K562 (cell line): ENCODE measurements around the gene TRAF3IP1. TPM values are rescaled to one million over a fixed set of nuclear protein-coding genes. Genes with fewer than 3 reads are reported as not detected.
A peak's percentile ranks its signal among the peaks of the same experiment; 100 is the strongest.

Experiments used
- ATAC-seq: fragments of 200-7000 bp; cut with Tn5 transposase; 3 replicates; pipeline ENCODE4 v1.9.1; 2020; ENCODE audit warnings: moderate library complexity
- BruUV-seq: library from RNA; stranded (reverse); fragments of 400-500 nt; replicated peaks from 2 replicates; lab custom pipeline; 2021; lab: Mats Ljungman, UMichigan
- CTCF ChIA-PET: fragments of 300-600 bp; formaldehyde crosslinking; extraction: SDS; loops from one replicate; lab custom pipeline; 2021; ENCODE audit warnings: low intra/inter-chr PET ratio; lab: Yijun Ruan, JAX
- POLR2A ChIA-PET: fragments of 300-600, 350-650 bp; sonication (Branson Sonifier 250); formaldehyde crosslinking; extraction: SDS; loops from one replicate; lab custom pipeline; 2021; ENCODE audit warnings: antibody characterized with exemption, inconsistent platforms; lab: Yijun Ruan, JAX
- DNase-seq, 4 experiments: peaks; one replicate each; pipeline versions ENCODE4 v3.0.0 to v3.0.0-alpha.2; 2011 to 2018; ENCODE audit warnings: low spot score in 3 of 4, mixed read lengths in 3 of 4; ENCODE audit errors: extremely low read depth in 1 of 4
- FAIRE-seq: peaks from 2 replicates; lab custom pipeline; 2011; peaks lifted over from hg19 to GRCh38; lab: Jason Lieb, UNC
- H2AFZ ChIP-seq: 2 replicates; pipeline ENCODE4 v1.6.0; 2011; ENCODE audit warnings: low read depth, low read length, control low read depth, inconsistent platforms
- H3K27ac ChIP-seq: fragments of 200-600 bp; 3 replicates; pipeline ENCODE4 v1.8.0; 2011; ENCODE audit warnings: low read depth, mild to moderate bottlenecking, control low read depth, inconsistent platforms, low read length, moderate library complexity, mixed read lengths; ENCODE audit errors: extremely low read depth
- H3K27me3 ChIP-seq, 2 experiments: fragments of 300-600 bp in 1 of 2; 2 replicates in 1 of 2; 3 replicates in 1 of 2; pipeline versions ENCODE4 v1.6.0 to v1.8.0; 2011; ENCODE audit warnings: inconsistent platforms in 2 of 2, low read length in 2 of 2, mild to moderate bottlenecking in 1 of 2, mixed read lengths in 1 of 2, moderate library complexity in 1 of 2; ENCODE audit not compliant: control insufficient read depth in 2 of 2, insufficient read depth in 2 of 2
- H3K36me3 ChIP-seq: fragments of 300-600 bp; 3 replicates; pipeline ENCODE4 v1.8.0; 2011; ENCODE audit warnings: mild to moderate bottlenecking, low read length, inconsistent platforms; ENCODE audit not compliant: control insufficient read depth, insufficient read depth
- H3K4me1 ChIP-seq, 2 experiments: fragments of 200-600 bp in 1 of 2; replicated peaks in 1 of 2; 2 replicates in 1 of 2; 3 replicates in 1 of 2; pipeline versions ENCODE4 v1.5.1 to v1.8.0; 2011; ENCODE audit warnings: inconsistent platforms in 2 of 2, low read length in 2 of 2, mild to moderate bottlenecking in 1 of 2, mixed read lengths in 1 of 2, moderate library complexity in 1 of 2; ENCODE audit not compliant: control insufficient read depth in 2 of 2, insufficient read depth in 2 of 2
- H3K4me2 ChIP-seq: 2 replicates; pipeline ENCODE4 v1.6.1; 2011; ENCODE audit warnings: low read length, control low read depth, inconsistent platforms, mixed read lengths; ENCODE audit not compliant: insufficient read depth
- H3K4me3 ChIP-seq: fragments of 200-600 bp; sonication (generic), shearing (Covaris generic); 2 replicates; pipeline ENCODE4 v1.5.1; 2016; ENCODE audit warnings: control low read depth, inconsistent platforms
- H3K79me2 ChIP-seq: fragments of 200-600 bp; 3 replicates; pipeline ENCODE4 v1.8.0; 2011; ENCODE audit warnings: low read length, inconsistent platforms; ENCODE audit not compliant: control insufficient read depth, insufficient read depth
- H3K9ac ChIP-seq, 2 experiments: 2 replicates each; pipeline versions ENCODE4 v1.6.0 to v1.6.1; 2011; ENCODE audit warnings: low read depth in 2 of 2, low read length in 2 of 2, control low read depth in 1 of 2, inconsistent platforms in 1 of 2, mild to moderate bottlenecking in 1 of 2, mixed read lengths in 1 of 2; ENCODE audit not compliant: insufficient read depth in 1 of 2
- H3K9me1 ChIP-seq: one replicate; pipeline ENCODE4 v1.6.0; 2011; ENCODE audit warnings: inconsistent platforms, mild to moderate bottlenecking, low read length, moderate library complexity; ENCODE audit not compliant: control insufficient read depth, insufficient read depth
- H3K9me3 ChIP-seq: replicated peaks from 2 replicates; pipeline ENCODE4 v1.5.1; 2011; ENCODE audit warnings: low read depth, low read length, inconsistent platforms; ENCODE audit not compliant: control insufficient read depth, insufficient read depth
- H4K20me1 ChIP-seq: replicated peaks from 2 replicates; pipeline ENCODE4 v1.6.1; 2011; ENCODE audit warnings: low read length, inconsistent platforms, mixed read lengths; ENCODE audit not compliant: control insufficient read depth, insufficient read depth
- CAMTA2 ChIP-seq: fragments of 250-450 bp; sonication (Bioruptor Pico); conservative IDR thresholded peaks from 2 replicates; pipeline ENCODE4 v1.5.1; 2022
- EGR1 ChIP-seq: fragments of 450-650 bp; conservative IDR thresholded peaks from 2 replicates; pipeline ENCODE4 v1.6.1; 2017; ENCODE audit warnings: mild to moderate bottlenecking
- ETV5 ChIP-seq: sonication (generic); formaldehyde crosslinking; IDR thresholded peaks from 2 replicates; pipeline ENCODE4 v1.4.0; 2020; ENCODE audit warnings: low read depth, mild to moderate bottlenecking, missing genetic modification reagents
- HNRNPUL1 ChIP-seq: fragments of 200-400 bp; formaldehyde crosslinking; IDR thresholded peaks from 2 replicates; pipeline ENCODE4 v1.6.1; 2017; ENCODE audit warnings: low read length
- KLF10 ChIP-seq: fragments of 250-450 bp; sonication (Bioruptor Pico); IDR thresholded peaks from 2 replicates; pipeline ENCODE4 v1.6.1; 2021; ENCODE audit warnings: matching md5 sums
- RBBP5 ChIP-seq: fragments of 200-600 bp; sonication (generic); IDR thresholded peaks from 2 replicates; pipeline ENCODE4 v1.6.1; 2012; ENCODE audit warnings: borderline replicate concordance, mild to moderate bottlenecking, low read length, control low read depth, inconsistent platforms; ENCODE audit not compliant: insufficient read depth, poor library complexity, severe bottlenecking
- RBM39 ChIP-seq: fragments of 200-400 bp; formaldehyde crosslinking; optimal IDR thresholded peaks from 2 replicates; pipeline ENCODE3; 2018; ENCODE audit warnings: low read depth, low read length
- ZFX ChIP-seq: sonication (generic); formaldehyde crosslinking; IDR thresholded peaks from 2 replicates; pipeline ENCODE4 v1.8.0; 2022; ENCODE audit warnings: mild to moderate bottlenecking, missing genetic modification reagents, moderate library complexity
- ZNF217 ChIP-seq: sonication (generic); formaldehyde crosslinking; IDR thresholded peaks from 2 replicates; pipeline ENCODE4 v1.8.0; 2022; ENCODE audit warnings: mild to moderate bottlenecking, missing genetic modification reagents
- ZNF239 ChIP-seq: fragments of 250-450 bp; sonication (Bioruptor Pico); IDR thresholded peaks from 2 replicates; pipeline ENCODE4 v1.4.0; 2020; ENCODE audit warnings: mild to moderate bottlenecking
- ZNF3 ChIP-seq: fragments of 250-450 bp; sonication (Bioruptor Pico); IDR thresholded peaks from 2 replicates; pipeline ENCODE4 v1.5.0; 2021; ENCODE audit warnings: mild to moderate bottlenecking, moderate library complexity
- ZNF518B ChIP-seq: fragments of 250-450 bp; sonication (Bioruptor Pico); IDR thresholded peaks from 2 replicates; pipeline ENCODE4 v1.5.0; 2021; ENCODE audit warnings: mild to moderate bottlenecking, moderate library complexity
- ZNF695 ChIP-seq: fragments of 450-650 bp; formaldehyde crosslinking; IDR thresholded peaks from 2 replicates; pipeline ENCODE4 v1.4.0; 2020; ENCODE audit warnings: mild to moderate bottlenecking, moderate library complexity
- ZNF77 ChIP-seq: fragments of 250-450 bp; sonication (Bioruptor Pico); IDR thresholded peaks from 2 replicates; pipeline ENCODE4 v1.5.0; 2020
- WGBS: fragments of 100-300 bp; shearing (Covaris generic); methylation state at CpG from one replicate; pipeline ENCODE4 v1.1.6; 2016; ENCODE audit warnings: low coverage, mixed read lengths; ENCODE audit not compliant: insufficient coverage; ENCODE audit errors: missing lambda C conversion rate; 5-methylcytosine and 5-hydroxymethylcytosine counted together
- in situ Hi-C: fragments of 300-500 bp; cut with MboI; formaldehyde crosslinking; loops from 4 replicates; pipeline ENCODE4 v1.15.0; 2018; ENCODE audit warnings: inconsistent platforms, mixed read lengths
- intact Hi-C: fragments of 100-400 bp; cut with micrococcal nuclease; formaldehyde crosslinking; loops from 2 replicates; pipeline ENCODE4 v1.14.2; 2022
- polyA plus RNA-seq, 8 experiments: library from polyadenylated mRNA; depleted of rRNA in 4 of 8; stranded (reverse) in 5 of 8; unstranded in 3 of 8; fragments of >200 nt; fragmentation: Nextera tagmentation in 2 of 8; fragmentation: Illumina TruSeq in 1 of 8; extraction: Ambion mirVana in 2 of 8; extraction: Trizol in 1 of 8; gene quantifications; 2 replicates each; pipeline versions ENCODE4 v1.2.1 to v1.2.3, GENCODE V29; 2011 to 2014; ENCODE audit warnings: inconsistent platforms in 1 of 8, missing spikeins in 1 of 8
- total RNA-seq, 7 experiments: library from RNA; depleted of rRNA in 6 of 7; stranded (reverse); fragments of >200 nt in 6 of 7; fragmentation: Illumina TruSeq in 2 of 7; extraction: Trizol in 2 of 7; gene quantifications; 2 replicates each; pipeline versions ENCODE4 v1.2.1 to v1.2.3, GENCODE V29; 2011 to 2021; ENCODE audit warnings: low replicate concordance in 1 of 7

The TRAF3IP1 gene
- total and polyA plus RNA-seq, 9 of the 15 experiments (the other 6 are each of a cell fraction or from before 2014, with no cell fraction given): 1.3 to 7.4 (median 3.4) TPM

GRCh38 chr2:238287737-238288649, 32.3 kb upstream of the TRAF3IP1 start, which contains the start of gene PER2 (continued):
- TF ChIP-seq RBBP5 (peak; percentile 45), ZNF77 (CRISPR knock-in tag) (no peak), ZNF3 (CRISPR knock-in tag) (no peak), ETV5 (CRISPR knock-in tag) (peak; percentile 38; the same call in 1 of the 2 replicates), ZNF217 (CRISPR knock-in tag) (no peak), ZFX (CRISPR knock-in tag) (peak; percentile 59; the same call in 1 of the 2 replicates), CAMTA2 (CRISPR knock-in tag) (no peak)

GRCh38 chr2:238288650-238289573, 31.4 kb upstream of the TRAF3IP1 start:
- DNase-seq (peak; percentile 87 to 97 (median 91)), FAIRE-seq (peak; percentile 87), ATAC-seq (peak; percentile 92)
- Histone ChIP-seq H4K20me1 (no peaks in the 10 kb centered on the region; the same call in 1 of the 2 replicates), H3K9ac (peak overlapping the region; percentile 83 to 97), H3K4me2 (peak overlapping the region; percentile 85), H3K79me2 (peaks cover 41% of the 10 kb centered on the region), H3K9me3 (no peaks in the 10 kb centered on the region), H3K4me3 (peak overlapping the region; percentile 71), H3K27me3 (no peaks in the 10 kb centered on the region; a peak in 1 of 5 replicates), H3K36me3 (peaks cover 5% of the 10 kb centered on the region; the same call in 1 of the 3 replicates), H3K9me1 (peaks cover 5% of the 10 kb centered on the region), H2AFZ (peak overlapping the region; percentile 90), H3K4me1 (peaks cover 3 to 29% of the 10 kb centered on the region in 2 experiments; a peak in 4 of 5 replicates), H3K27ac (peak overlapping the region; percentile 84)
- WGBS: 3% methylated on average over 27 of the region's 108 CpGs
- ChIA-PET POLR2A (interaction anchor here (0.6 to 1.9 kb wide), 4 partner anchors 11 to 197 kb away, joined by 3 to 4 read pairs (median 3); no protein-coding TSS in a partner anchor), CTCF (no interaction called here)
- intact Hi-C loops: no loop called here
- TSS peak; percentile 86 for BruUV-seq
- in situ Hi-C loops: no loop called here
- TF ChIP-seq HNRNPUL1 (no peak), KLF10 (CRISPR knock-in tag) (no peak), EGR1 (no peak; the same call in 1 of the 2 replicates), ZNF695 (no peak), ZNF239 (no peak), ZNF518B (CRISPR knock-in tag) (no peak), RBM39 (no peak)
